ENCODE data around the gene PAQR5.
"Not testable (repeated sequence)": the region's sequence is repeated elsewhere in the genome, so short reads cannot be mapped to it uniquely, and the experiment has no call there.

The PAQR5 gene

GRCh38 chr15:69339214-69339543 is 40.5 kb downstream of the PAQR5 start:
- POLR2A ChIA-PET; CTCF ChIA-PET; H3K27me3 ChIP-seq (replicated peaks in 2 of 5; ENCODE audit: control insufficient read depth in 4 of 5, insufficient read depth in 5 of 5, low read length in 4 of 5); H3K27ac ChIP-seq (ENCODE audit: insufficient read depth in 1 of 2, low read depth in 1 of 2, low read length in 2 of 2, poor library complexity in 1 of 2, severe bottlenecking in 2 of 2); H3K4me3 ChIP-seq (ENCODE audit: control insufficient read depth in 1 of 7, extremely low read depth in 1 of 7, insufficient read depth in 4 of 7, low read depth in 2 of 7, low read length in 6 of 7); DNase-seq; H3K36me3 ChIP-seq (ENCODE audit: control insufficient read depth in 4 of 4, insufficient read depth in 4 of 4, low read length in 3 of 4); H3K9me3 ChIP-seq (ENCODE audit: control extremely low read depth in 1 of 5, control insufficient read depth in 4 of 5, insufficient read depth in 2 of 5, low read depth in 1 of 5, low read length in 4 of 5): not testable (repeated sequence)
- H3K4me1 ChIP-seq (ENCODE audit: control extremely low read depth in 1 of 4, control insufficient read depth in 4 of 4, insufficient read depth in 4 of 4, low read length in 3 of 4) = peaks cover 3 to 19% (median 9%) of the 10 kb centered on the region in 4 experiments
- 97% methylated on average over 5 of the region's 6 CpGs for WGBS (ENCODE audit: insufficient coverage)

- WGBS (ENCODE audit: insufficient coverage) = 40% methylated on average over 2 of the region's 7 CpGs
- Histone ChIP-seq H3K27me3 (replicated peaks in 2 of 5; ENCODE audit: control insufficient read depth in 4 of 5, insufficient read depth in 5 of 5, low read length in 4 of 5) (no peaks in the 10 kb centered on the region), H3K4me3 (ENCODE audit: control insufficient read depth in 1 of 7, extremely low read depth in 1 of 7, insufficient read depth in 4 of 7, low read depth in 2 of 7, low read length in 6 of 7) (peak overlapping the region in 1 of 7 experiments; percentile 24), H3K27ac (ENCODE audit: insufficient read depth in 1 of 2, low read depth in 1 of 2, low read length in 2 of 2, poor library complexity in 1 of 2, severe bottlenecking in 2 of 2) (no peak overlapping the region), H3K9me3 (ENCODE audit: control extremely low read depth in 1 of 5, control insufficient read depth in 4 of 5, insufficient read depth in 2 of 5, low read depth in 1 of 5, low read length in 4 of 5) (peaks cover 0 to 7% (median 0%) of the 10 kb centered on the region in 5 experiments), H3K4me1 (ENCODE audit: control extremely low read depth in 1 of 4, control insufficient read depth in 4 of 4, insufficient read depth in 4 of 4, low read length in 3 of 4) (peaks cover 3 to 19% (median 9%) of the 10 kb centered on the region in 4 experiments), H3K36me3 (ENCODE audit: control insufficient read depth in 4 of 4, insufficient read depth in 4 of 4, low read length in 3 of 4) (no peaks in the 10 kb centered on the region)
- POLR2A ChIA-PET = no interaction called here
- CTCF ChIA-PET = interaction anchor here (1.4 kb wide), 1 partner anchor 16 kb away, joined by 4 read pairs; no protein-coding TSS in a partner anchor
- DNase-seq = peak; percentile 60 to 89 (median 81)
Observed at GRCh38 chr15:69340243-69340900, 41.7 kb downstream of the PAQR5 start.

GRCh38 chr15:69341356-69341755 is 42.6 kb downstream of the PAQR5 start:
- Histone ChIP-seq H3K4me3 (ENCODE audit: control insufficient read depth in 1 of 7, extremely low read depth in 1 of 7, insufficient read depth in 4 of 7, low read depth in 2 of 7, low read length in 6 of 7) (no peak overlapping the region), H3K36me3 (ENCODE audit: control insufficient read depth in 4 of 4, insufficient read depth in 4 of 4, low read length in 3 of 4) (no peaks in the 10 kb centered on the region), H3K9me3 (ENCODE audit: control extremely low read depth in 1 of 5, control insufficient read depth in 4 of 5, insufficient read depth in 2 of 5, low read depth in 1 of 5, low read length in 4 of 5) (peaks cover 0 to 7% (median 0%) of the 10 kb centered on the region in 5 experiments), H3K4me1 (ENCODE audit: control extremely low read depth in 1 of 4, control insufficient read depth in 4 of 4, insufficient read depth in 4 of 4, low read length in 3 of 4) (peaks cover 3 to 19% (median 9%) of the 10 kb centered on the region in 4 experiments), H3K27me3 (replicated peaks in 2 of 5; ENCODE audit: control insufficient read depth in 4 of 5, insufficient read depth in 5 of 5, low read length in 4 of 5) (no peaks in the 10 kb centered on the region), H3K27ac (ENCODE audit: insufficient read depth in 1 of 2, low read depth in 1 of 2, low read length in 2 of 2, poor library complexity in 1 of 2, severe bottlenecking in 2 of 2) (no peak overlapping the region)
- 100% methylated on average over 3 of the region's 3 CpGs for WGBS (ENCODE audit: insufficient coverage)
- POLR2A ChIA-PET = no interaction called here
- CTCF ChIA-PET = no interaction called here
- DNase-seq = peak in 2 of 3 donors; percentile 10 to 24

GRCh38 chr15:69342460-69343076 is 43.9 kb downstream of the PAQR5 start:
- ChIA-PET CTCF (no interaction called here), POLR2A (no interaction called here)
- no peak overlapping the region for H3K27ac ChIP-seq (ENCODE audit: insufficient read depth in 1 of 2, low read depth in 1 of 2, low read length in 2 of 2, poor library complexity in 1 of 2, severe bottlenecking in 2 of 2)
- H3K9me3 ChIP-seq (ENCODE audit: control extremely low read depth in 1 of 5, control insufficient read depth in 4 of 5, insufficient read depth in 2 of 5, low read depth in 1 of 5, low read length in 4 of 5) = no peaks in the 10 kb centered on the region
- H3K4me3 ChIP-seq (ENCODE audit: control insufficient read depth in 1 of 7, extremely low read depth in 1 of 7, insufficient read depth in 4 of 7, low read depth in 2 of 7, low read length in 6 of 7) = no peak overlapping the region
- no peaks in the 10 kb centered on the region for H3K27me3 ChIP-seq (replicated peaks in 2 of 5; ENCODE audit: control insufficient read depth in 4 of 5, insufficient read depth in 5 of 5, low read length in 4 of 5)
- peaks cover 3 to 19% (median 9%) of the 10 kb centered on the region in 4 experiments for H3K4me1 ChIP-seq (ENCODE audit: control extremely low read depth in 1 of 4, control insufficient read depth in 4 of 4, insufficient read depth in 4 of 4, low read length in 3 of 4)
- H3K36me3 ChIP-seq (ENCODE audit: control insufficient read depth in 4 of 4, insufficient read depth in 4 of 4, low read length in 3 of 4) = no peaks in the 10 kb centered on the region
- WGBS (ENCODE audit: insufficient coverage) = 100% methylated on average over 3 of the region's 3 CpGs
- DNase-seq = no peak

- ChIA-PET POLR2A (interaction anchor here (0.6 kb wide), 1 partner anchor 24 kb away, joined by 3 read pairs; no protein-coding TSS in a partner anchor), CTCF (interaction anchor here (1.5 to 1.7 kb wide), 2 partner anchors 39 to 51 kb away, joined by 3 to 4 read pairs; no protein-coding TSS in a partner anchor)
- no peaks in the 10 kb centered on the region for H3K9me3 ChIP-seq (ENCODE audit: control extremely low read depth in 1 of 5, control insufficient read depth in 4 of 5, insufficient read depth in 2 of 5, low read depth in 1 of 5, low read length in 4 of 5)
- H3K36me3 ChIP-seq (ENCODE audit: control insufficient read depth in 4 of 4, insufficient read depth in 4 of 4, low read length in 3 of 4) = no peaks in the 10 kb centered on the region
- no peak overlapping the region for H3K27ac ChIP-seq (ENCODE audit: insufficient read depth in 1 of 2, low read depth in 1 of 2, low read length in 2 of 2, poor library complexity in 1 of 2, severe bottlenecking in 2 of 2)
- H3K4me3 ChIP-seq (ENCODE audit: control insufficient read depth in 1 of 7, extremely low read depth in 1 of 7, insufficient read depth in 4 of 7, low read depth in 2 of 7, low read length in 6 of 7) = no peak overlapping the region
- H3K4me1 ChIP-seq (ENCODE audit: control extremely low read depth in 1 of 4, control insufficient read depth in 4 of 4, insufficient read depth in 4 of 4, low read length in 3 of 4) = peaks cover 3 to 19% (median 9%) of the 10 kb centered on the region in 4 experiments
- 0% methylated on average over 1 of the region's 2 CpGs for WGBS (ENCODE audit: insufficient coverage)
- H3K27me3 ChIP-seq (replicated peaks in 2 of 5; ENCODE audit: control insufficient read depth in 4 of 5, insufficient read depth in 5 of 5, low read length in 4 of 5) = no peaks in the 10 kb centered on the region
- DNase-seq = no peak
Observed at GRCh38 chr15:69343133-69343532, 44.4 kb downstream of the PAQR5 start.

GRCh38 chr15:69344238-69344637 is 45.5 kb downstream of the PAQR5 start:
- POLR2A ChIA-PET = no interaction called here
- Histone ChIP-seq H3K9me3 (ENCODE audit: control extremely low read depth in 1 of 5, control insufficient read depth in 4 of 5, insufficient read depth in 2 of 5, low read depth in 1 of 5, low read length in 4 of 5) (no peaks in the 10 kb centered on the region), H3K27ac (ENCODE audit: insufficient read depth in 1 of 2, low read depth in 1 of 2, low read length in 2 of 2, poor library complexity in 1 of 2, severe bottlenecking in 2 of 2) (no peak overlapping the region), H3K4me1 (ENCODE audit: control extremely low read depth in 1 of 4, control insufficient read depth in 4 of 4, insufficient read depth in 4 of 4, low read length in 3 of 4) (peaks cover 3 to 19% (median 9%) of the 10 kb centered on the region in 4 experiments), H3K27me3 (replicated peaks in 2 of 5; ENCODE audit: control insufficient read depth in 4 of 5, insufficient read depth in 5 of 5, low read length in 4 of 5) (no peaks in the 10 kb centered on the region), H3K36me3 (ENCODE audit: control insufficient read depth in 4 of 4, insufficient read depth in 4 of 4, low read length in 3 of 4) (no peaks in the 10 kb centered on the region), H3K4me3 (ENCODE audit: control insufficient read depth in 1 of 7, extremely low read depth in 1 of 7, insufficient read depth in 4 of 7, low read depth in 2 of 7, low read length in 6 of 7) (no peak overlapping the region)
- DNase-seq = peak in 1 of 3 donors; percentile 5
- CTCF ChIA-PET = interaction anchor here (1.0 to 1.7 kb wide), 3 partner anchors 19 to 50 kb away, joined by 3 to 4 read pairs (median 3); no protein-coding TSS in a partner anchor
- no CpG with 5 or more reads among the region's 2 CpGs for WGBS (ENCODE audit: insufficient coverage)

GRCh38 chr15:69346112-69346511 is 47.4 kb downstream of the PAQR5 start:
- Histone ChIP-seq H3K4me3 (ENCODE audit: control insufficient read depth in 1 of 7, extremely low read depth in 1 of 7, insufficient read depth in 4 of 7, low read depth in 2 of 7, low read length in 6 of 7) (no peak overlapping the region), H3K4me1 (ENCODE audit: control extremely low read depth in 1 of 4, control insufficient read depth in 4 of 4, insufficient read depth in 4 of 4, low read length in 3 of 4) (peaks cover 0 to 8% (median 2%) of the 10 kb centered on the region in 4 experiments), H3K9me3 (ENCODE audit: control extremely low read depth in 1 of 5, control insufficient read depth in 4 of 5, insufficient read depth in 2 of 5, low read depth in 1 of 5, low read length in 4 of 5) (no peaks in the 10 kb centered on the region), H3K27me3 (replicated peaks in 2 of 5; ENCODE audit: control insufficient read depth in 4 of 5, insufficient read depth in 5 of 5, low read length in 4 of 5) (no peaks in the 10 kb centered on the region), H3K27ac (ENCODE audit: insufficient read depth in 1 of 2, low read depth in 1 of 2, low read length in 2 of 2, poor library complexity in 1 of 2, severe bottlenecking in 2 of 2) (no peak overlapping the region), H3K36me3 (ENCODE audit: control insufficient read depth in 4 of 4, insufficient read depth in 4 of 4, low read length in 3 of 4) (no peaks in the 10 kb centered on the region)
- ChIA-PET POLR2A (interaction anchor here (0.7 kb wide), 1 partner anchor 14 kb away, joined by 4 read pairs; no protein-coding TSS in a partner anchor), CTCF (interaction anchor here (1.0 to 1.4 kb wide), 2 partner anchors 15 to 43 kb away, joined by 3 read pairs; no protein-coding TSS in a partner anchor)
- DNase-seq = no peak
- no CpG with 5 or more reads among the region's 5 CpGs for WGBS (ENCODE audit: insufficient coverage)
